ENCODE measurements around the gene ENO3.

ENO3 gene

GRCh38 chr17:4949321-4950074, 1.4 kb upstream of the ENO3 start:
- TF ChIP-seq CTCF (IDR thresholded peaks at IDR 0.05): no peak

DNA sequence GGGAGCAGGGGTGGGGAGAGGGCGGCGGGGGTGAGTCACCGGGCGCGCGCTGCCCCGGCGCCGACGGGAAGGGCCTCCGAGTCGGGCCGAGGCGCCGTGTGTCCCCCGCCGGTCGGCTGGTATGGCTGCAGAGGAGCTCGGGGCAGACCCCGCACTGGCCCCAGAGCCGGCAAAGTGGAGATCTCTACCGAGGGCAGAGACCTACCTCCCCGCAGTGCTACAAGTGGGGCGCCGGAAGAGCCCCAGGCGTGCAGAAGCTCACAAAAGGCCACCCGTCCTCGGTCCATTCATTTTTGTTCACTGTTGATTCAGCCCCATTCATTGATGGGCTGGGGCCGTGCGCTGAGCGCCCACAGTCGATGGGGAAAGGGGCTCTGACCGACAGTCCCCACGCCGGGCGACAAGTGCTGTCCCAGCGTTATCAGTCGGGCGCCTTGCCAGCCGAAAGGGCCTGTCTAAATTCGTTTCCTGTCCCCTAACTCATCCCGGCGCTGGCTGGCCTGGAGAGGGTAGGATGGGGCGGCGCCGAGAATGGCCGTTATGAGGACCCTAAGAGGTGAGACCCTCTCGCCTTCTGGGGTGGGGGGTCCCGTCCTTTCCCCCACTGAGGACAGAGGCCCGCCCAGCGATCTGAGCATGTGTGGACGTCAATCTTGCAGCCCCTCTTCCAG, 709 bp upstream of the ENO3 start:
- no peak for TF ChIP-seq CTCF (IDR thresholded peaks at IDR 0.05)

DNA sequence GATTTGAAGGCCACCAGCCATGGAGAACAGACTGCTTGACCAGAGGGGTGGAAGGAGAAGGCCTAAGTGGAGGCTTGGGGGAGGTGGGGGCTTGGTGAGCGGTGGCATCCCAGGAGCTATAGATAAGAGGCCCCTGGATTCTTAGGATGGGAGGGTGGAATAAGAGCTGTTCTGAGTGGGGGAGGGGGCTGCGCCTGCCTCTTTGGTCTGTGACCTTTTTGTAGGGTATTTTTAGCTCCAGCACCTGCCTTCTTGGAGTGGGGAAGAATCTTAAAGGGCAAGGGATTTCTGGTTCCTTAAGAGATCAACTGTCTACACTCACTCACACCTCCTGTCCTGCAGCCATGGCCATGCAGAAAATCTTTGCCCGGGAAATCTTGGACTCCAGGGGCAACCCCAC, 567 bp downstream of the ENO3 start:
- TF ChIP-seq CTCF (IDR thresholded peaks at IDR 0.05): no peak

GRCh38 chr17:4953451-4953961, 2.6 kb downstream of the ENO3 start:
- no peak for TF ChIP-seq CTCF (IDR thresholded peaks at IDR 0.05)

DNA sequence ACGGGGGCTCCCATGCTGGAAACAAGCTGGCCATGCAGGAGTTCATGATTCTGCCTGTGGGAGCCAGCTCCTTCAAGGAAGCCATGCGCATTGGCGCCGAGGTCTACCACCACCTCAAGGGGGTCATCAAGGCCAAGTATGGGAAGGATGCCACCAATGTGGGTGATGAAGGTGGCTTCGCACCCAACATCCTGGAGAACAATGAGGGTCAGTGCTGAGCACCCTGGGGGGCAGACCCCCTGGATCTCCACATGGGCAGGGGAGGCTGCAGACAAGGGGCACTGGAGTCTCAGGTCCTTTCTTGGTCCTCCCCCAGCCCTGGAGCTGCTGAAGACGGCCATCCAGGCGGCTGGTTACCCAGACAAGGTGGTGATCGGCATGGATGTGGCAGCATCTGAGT, 4.2 kb downstream of the ENO3 start:
- TF ChIP-seq CTCF (IDR thresholded peaks at IDR 0.05): no peak

GRCh38 chr17:4956493-4957061, 5.7 kb downstream of the ENO3 start:
- no peak; the same call in 1 of the 2 replicates for TF ChIP-seq CTCF (IDR thresholded peaks at IDR 0.05)

DNA sequence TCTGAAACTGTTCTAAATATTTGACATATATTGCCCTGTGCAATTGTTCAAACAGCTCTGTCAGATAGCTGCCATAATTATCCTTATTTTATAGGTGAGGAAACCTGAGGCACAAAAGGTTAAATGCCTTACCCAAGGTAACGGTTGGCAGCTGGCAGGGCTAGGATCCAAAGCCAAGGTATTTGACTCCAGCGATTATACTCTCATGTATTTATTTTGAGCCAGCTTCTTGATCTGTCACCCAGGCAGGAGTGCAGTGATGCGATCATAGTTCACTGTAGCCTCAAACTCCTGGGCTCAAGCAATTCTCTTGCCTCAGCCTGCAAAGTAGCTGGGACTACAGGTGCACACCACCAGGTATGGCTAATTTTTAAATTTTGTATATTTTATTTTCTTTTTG, 7.2 kb downstream of the ENO3 start:
- no peak for TF ChIP-seq CTCF (IDR thresholded peaks at IDR 0.05)

All from LNCAP (cell line).